ENCODE results near the gene ERC1.

DNA sequence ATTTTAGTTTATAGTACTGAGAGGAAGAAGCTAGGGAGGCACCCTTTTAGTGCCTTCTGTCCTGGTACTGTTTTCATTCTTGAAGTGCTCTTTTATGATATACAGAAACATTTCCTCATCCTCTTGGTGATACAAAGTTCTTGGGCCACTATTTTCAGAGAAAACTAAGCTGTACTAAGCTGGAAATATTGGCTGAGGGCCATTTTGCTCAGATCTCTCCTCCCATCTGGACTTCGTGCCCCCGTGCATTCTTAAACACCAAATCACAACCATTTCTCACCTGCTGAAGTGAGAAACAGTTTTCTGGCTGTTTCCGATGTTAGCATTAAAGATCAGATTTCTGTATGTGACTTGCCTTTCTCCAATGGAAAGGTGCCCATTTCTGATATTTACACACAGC is 444.4 kb downstream of the ERC1 start:
- TF ChIP-seq, protein P1, sequence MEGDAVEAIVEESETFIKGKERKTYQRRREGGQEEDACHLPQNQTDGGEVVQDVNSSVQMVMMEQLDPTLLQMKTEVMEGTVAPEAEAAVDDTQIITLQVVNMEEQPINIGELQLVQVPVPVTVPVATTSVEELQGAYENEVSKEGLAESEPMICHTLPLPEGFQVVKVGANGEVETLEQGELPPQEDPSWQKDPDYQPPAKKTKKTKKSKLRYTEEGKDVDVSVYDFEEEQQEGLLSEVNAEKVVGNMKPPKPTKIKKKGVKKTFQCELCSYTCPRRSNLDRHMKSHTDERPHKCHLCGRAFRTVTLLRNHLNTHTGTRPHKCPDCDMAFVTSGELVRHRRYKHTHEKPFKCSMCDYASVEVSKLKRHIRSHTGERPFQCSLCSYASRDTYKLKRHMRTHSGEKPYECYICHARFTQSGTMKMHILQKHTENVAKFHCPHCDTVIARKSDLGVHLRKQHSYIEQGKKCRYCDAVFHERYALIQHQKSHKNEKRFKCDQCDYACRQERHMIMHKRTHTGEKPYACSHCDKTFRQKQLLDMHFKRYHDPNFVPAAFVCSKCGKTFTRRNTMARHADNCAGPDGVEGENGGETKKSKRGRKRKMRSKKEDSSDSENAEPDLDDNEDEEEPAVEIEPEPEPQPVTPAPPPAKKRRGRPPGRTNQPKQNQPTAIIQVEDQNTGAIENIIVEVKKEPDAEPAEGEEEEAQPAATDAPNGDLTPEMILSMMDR (IDR thresholded peaks at IDR 0.05) = no peak
- no peak for TF ChIP-seq TFCP2L1 (CRISPR knock-in tag; IDR thresholded peaks at IDR 0.05)
- no peak for TF ChIP-seq POLR2A (IDR thresholded peaks at IDR 0.05; ENCODE audit: low read length)
- no peak for TF ChIP-seq JUN (IDR thresholded peaks at IDR 0.05)
- no peak for TF ChIP-seq ESRRA (IDR thresholded peaks at IDR 0.05; ENCODE audit: borderline replicate concordance, low read length)
- TF ChIP-seq, protein P2, sequence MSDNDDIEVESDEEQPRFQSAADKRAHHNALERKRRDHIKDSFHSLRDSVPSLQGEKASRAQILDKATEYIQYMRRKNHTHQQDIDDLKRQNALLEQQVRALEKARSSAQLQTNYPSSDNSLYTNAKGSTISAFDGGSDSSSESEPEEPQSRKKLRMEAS (IDR thresholded peaks at IDR 0.05) = no peak
- no peak for TF ChIP-seq SMC3 (IDR thresholded peaks at IDR 0.05)
- TF ChIP-seq, protein P3, sequence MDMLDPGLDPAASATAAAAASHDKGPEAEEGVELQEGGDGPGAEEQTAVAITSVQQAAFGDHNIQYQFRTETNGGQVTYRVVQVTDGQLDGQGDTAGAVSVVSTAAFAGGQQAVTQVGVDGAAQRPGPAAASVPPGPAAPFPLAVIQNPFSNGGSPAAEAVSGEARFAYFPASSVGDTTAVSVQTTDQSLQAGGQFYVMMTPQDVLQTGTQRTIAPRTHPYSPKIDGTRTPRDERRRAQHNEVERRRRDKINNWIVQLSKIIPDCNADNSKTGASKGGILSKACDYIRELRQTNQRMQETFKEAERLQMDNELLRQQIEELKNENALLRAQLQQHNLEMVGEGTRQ (IDR thresholded peaks at IDR 0.05) = no peak
- no peak for TF ChIP-seq CBX2 (IDR thresholded peaks at IDR 0.05; ENCODE audit: borderline replicate concordance, low read depth)
- TF ChIP-seq ZC3H11A (IDR thresholded peaks at IDR 0.05) = no peak
